T1000 (cell line): Measurements from ENCODE around the gene PSG2.
"Not testable (repeated sequence)": the region's sequence is repeated elsewhere in the genome, so short reads cannot be mapped to it uniquely, and the experiment has no call there.

Source experiments
- DNase-seq: peaks from one replicate; lab custom pipeline; 2025; ENCODE audit warnings: mixed read lengths; lab: John Stamatoyannopoulos, UW

Gene PSG2

DNA sequence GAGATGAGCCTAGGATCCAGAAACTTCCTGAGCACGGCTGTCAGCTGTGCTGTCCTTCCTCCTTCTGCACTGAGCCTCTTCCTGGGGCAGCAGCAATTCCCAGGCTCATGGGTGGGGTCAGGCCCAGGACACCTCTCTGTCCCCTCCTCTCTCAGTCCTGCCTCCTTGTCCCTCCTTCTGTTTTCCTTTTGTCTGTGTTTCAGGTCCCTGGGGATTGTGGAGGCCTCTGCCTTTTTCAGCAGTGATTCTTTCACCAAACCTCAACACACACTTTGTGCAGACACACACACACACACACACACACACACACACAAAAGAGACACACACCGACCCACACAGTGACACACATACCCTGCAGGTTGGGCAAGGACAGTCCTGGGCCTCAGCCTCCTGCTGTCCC, at the start of gene PSG2:
PSG2 (minus strand) TSS at position 101 of the 400 bp plus-strand sequence. CDS start 132 bp downstream, outside the sequence.
- DNase-seq = not testable (repeated sequence)

DNA sequence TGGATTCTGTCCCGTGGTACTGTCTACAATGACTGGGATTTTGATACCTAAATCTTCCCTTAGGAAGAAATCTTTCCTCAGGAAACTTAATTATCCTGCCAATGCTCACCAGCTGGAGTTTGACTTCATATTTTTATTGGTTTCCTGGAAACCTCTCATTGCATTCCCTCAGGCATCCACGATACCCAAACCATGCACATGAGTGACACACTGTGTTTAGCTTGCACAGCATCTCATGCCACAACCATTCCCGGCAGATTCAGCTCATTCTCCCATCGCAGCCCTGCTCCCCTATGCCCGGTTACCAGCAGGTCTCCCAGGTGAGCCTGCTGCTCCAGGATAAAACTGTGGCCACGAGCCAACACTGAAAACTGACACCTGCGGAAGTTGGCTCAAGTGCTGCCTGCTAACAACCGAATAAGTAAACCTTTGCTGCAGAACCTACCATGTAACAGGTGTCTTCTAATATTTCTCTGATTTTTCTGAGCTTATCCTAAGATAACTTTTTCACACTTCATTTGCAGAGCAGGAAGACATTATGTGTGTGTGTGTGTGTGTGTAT, 48.9 kb upstream of the PSG2 start:
- not testable (repeated sequence) for DNase-seq

DNA sequence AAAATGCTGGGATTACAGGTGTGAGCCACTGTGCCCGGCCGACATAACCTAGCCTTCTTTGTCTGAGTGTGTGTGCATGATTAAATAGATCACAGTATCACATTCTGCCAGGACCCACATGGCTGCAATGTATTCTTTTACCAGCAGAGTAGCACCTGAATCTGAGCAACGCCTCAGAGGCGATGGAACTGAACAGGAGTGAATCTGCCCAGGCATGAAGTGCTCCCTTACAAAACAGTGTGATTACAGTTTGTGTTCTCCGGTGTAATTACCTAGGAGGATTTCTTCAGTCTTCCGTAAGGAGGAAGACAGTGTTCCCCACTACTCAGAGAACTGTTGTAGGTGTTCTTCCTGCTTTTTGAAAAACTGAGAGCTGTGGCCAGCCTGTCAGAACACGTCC, 46.7 kb upstream of the PSG2 start:
- not testable (repeated sequence) for DNase-seq

DNA sequence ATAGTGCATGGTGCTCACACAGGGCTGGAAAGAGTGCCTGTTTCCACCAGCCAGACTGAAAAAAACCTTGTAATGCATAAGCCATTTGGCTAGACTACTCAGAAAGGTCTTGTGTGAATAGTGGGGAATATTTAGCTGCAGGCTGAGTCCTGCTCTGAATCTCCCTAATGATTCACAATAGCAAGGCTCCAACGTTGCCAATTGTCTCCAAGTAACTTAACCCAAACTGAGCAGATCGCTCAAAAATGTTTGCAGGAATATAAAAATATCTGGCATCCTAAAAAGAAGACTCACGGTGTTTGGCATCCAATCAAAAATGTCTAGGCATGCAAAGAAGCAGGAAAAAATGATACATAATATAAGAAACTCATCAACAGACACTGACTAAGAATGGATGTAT, 44.8 kb upstream of the PSG2 start:
- DNase-seq = peak; percentile 17

DNA sequence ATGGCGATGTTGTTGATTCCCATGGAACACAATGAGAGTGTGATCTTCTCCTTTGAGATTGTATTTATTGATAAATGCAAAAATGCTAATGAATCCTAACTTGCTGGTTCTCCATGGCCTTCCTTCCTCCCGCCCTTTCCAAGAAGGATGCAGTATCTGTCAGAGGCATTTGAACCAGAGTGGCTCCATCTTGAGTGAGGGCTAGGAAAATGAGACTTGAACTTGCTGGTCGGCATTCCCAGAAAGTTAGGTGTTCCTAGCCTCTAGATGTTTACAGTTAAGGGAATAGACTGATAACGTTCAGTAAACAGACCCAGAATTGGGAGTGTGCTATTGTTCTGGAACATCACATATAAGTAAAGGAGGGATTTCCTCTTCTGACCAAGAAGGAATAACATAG, 44.2 kb upstream of the PSG2 start:
- DNase-seq = no peak

DNA sequence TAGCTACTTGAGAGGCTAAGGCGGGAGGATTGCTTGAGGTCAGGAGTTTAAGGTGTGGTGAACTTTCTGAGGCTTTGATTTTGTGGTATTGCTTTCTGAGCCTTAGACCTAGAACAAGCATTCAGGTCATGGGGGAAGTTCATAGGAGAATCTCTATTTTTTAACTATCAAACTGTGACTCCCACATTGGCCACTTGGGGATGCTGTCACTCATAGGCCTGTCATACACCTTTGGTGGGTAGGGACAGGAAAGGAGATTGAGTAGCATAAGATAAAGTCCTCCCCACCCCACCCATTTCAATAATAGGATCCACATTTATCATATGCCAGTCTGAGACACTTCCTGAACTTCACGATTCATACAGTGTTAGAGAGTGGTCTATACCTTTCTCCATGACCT, 41.9 kb upstream of the PSG2 start:
- no peak for DNase-seq

DNA sequence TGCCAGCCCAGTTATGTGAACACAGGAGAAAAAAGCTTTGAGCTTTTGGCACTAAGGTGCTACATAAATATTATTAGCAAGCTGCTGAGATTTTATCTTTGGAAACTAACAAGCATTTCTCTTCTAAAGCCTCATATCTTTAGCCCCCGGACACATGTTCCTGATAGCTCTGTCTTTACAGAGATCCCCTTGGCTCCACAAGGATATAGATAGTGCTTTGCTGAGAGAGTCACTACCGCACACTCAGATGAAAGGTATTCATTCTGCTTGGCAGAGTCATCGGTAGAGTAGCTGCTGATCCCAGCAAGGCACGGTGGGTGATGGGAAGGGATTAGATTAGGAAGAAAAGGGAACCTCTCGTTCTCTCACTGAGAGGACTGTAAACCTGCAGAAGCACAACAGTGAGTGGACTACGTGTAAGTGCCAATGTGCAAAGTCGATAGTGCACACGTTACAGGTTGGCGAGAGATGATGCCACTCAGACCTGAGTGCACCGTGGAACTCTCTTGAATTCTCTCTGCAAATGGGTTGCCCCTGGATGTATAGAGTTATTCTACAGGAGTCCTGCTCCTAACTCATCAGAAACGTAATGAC, 38.0 kb upstream of the PSG2 start:
- DNase-seq = peak; percentile 31

DNA sequence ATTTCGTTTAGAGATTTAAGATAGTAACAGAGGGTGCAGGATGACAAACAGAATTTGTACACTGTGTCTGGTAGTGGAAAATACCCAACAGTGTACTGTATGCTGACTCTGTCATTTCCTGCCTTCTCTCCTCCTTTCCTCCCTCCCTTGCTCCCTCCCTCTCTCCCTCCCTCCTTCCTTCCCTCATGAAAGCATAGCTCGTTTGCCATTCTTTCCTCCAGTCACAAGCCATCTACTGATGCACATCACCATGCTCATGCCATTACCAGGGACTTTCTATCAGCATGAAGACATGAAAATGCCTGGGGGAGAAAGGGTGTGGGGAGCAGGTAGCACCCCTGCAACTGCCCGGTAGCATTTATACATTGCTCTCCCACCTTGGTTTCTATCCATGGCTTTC, 37.0 kb upstream of the PSG2 start:
- DNase-seq = not testable (repeated sequence)

DNA sequence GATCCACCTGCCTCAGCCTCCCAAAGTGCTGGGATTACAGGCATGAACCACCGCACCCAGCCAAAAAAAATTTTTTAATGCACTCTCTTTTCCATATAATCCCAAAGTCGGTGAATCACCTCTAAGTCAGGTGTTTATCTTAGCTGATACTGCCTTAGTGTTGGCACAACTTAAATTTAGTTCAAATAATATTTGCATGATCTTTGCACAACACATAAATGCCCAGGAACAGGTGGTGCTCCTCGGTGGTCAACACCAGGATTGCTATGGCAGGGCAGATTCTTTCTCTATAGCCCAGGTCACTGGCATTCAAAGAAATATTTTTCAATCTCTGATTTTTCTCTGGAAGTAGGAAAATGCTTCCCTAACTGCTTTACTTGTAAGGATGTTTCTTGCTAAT, 33.9 kb upstream of the PSG2 start:
- DNase-seq = not testable (repeated sequence)

DNA sequence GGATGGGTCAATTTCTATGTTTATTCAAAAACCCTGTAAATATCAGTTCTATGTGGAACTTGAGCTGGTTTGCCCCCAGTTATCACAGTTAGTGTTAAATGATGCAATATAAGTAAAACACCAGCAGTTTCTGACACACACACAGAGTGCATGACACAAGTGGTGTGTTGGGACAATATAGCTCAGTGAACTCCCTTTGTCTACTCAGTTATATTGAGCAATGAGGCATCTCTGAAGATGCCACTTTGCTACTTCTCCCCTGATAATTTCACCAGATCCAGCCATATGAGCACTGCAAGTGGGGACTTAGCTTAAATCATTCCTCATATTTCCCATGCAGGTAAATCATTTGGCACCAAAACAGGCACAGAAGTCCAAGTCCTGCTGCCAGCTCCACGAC, 33.0 kb upstream of the PSG2 start:
- not testable (repeated sequence) for DNase-seq

DNA sequence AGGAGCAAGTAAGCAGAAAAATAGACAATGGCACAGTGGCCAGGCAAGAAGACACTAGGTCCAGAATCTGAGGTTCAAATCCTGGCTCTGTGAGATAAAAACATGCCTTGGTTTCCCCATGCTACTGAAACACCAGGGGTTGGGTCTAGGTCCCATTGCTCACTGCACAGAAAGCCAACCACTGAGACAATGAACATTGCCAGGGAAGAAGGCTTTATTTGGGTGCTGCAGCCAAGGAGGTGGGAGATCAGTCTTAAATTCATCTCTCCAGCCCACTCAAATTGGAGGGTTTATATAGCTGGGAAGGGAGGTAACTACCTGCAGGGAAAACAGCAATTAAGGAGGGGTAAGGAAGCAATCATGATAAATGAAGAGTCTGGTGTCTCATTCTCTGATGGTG, 32.6 kb upstream of the PSG2 start:
- not testable (repeated sequence) for DNase-seq

DNA sequence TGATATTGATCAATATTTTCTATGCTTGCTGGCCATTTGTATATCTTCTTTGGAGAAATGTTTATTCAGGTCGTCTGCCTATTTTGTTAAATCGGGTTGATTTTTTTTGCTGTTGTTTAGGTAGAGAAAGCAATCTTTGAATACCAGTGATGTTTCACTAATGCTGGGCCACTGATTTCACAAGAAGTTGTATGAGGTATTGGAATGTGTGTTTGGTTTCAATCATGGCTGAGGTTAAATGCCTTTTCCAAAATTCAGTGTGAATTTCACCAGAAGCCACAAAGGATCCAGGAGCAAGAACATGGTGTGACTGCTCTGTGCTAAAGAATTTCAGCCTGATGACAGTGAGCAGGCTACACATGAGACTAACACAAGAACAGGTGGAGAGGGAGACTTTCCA, 32.1 kb upstream of the PSG2 start:
- DNase-seq = not testable (repeated sequence)

DNA sequence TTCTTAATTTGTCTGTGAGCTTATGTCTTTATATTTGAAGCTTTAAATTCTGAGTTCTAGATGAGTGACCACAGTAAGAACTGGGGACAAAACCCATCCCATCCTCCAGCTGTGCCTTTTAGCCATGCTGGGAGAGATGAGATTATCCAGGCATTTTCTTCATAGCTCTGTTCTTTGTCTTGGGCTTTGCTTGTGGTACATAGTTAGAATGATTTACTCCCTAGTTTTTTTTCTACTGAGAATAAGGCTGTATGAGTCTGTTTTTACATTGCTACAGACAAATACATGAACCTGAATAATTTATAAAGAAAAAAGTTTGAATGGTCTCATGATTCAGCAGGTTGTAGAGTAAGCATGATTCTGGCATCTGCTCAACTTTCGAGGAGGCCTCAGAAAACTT, 24.9 kb upstream of the PSG2 start:
- DNase-seq = not testable (repeated sequence)

DNA sequence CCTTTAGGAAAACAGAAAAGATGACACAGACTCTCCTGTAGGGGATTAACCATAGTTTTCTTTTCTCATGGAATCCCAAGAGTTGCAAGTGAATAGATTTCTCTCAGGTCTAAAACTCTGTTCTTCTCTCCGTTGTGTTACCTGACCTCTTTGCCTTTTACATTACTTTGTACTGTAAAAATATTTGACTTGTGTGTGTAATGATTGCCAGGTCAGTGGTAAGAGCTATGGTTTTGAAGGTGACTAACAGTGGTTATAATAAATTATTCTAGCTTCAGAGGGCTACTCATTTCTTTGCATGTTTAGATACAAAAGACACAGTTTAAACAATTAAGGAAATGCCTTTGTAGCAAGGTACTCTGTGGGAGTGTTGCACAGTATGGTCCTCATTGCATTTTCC, 23.0 kb upstream of the PSG2 start:
- no peak for DNase-seq

DNA sequence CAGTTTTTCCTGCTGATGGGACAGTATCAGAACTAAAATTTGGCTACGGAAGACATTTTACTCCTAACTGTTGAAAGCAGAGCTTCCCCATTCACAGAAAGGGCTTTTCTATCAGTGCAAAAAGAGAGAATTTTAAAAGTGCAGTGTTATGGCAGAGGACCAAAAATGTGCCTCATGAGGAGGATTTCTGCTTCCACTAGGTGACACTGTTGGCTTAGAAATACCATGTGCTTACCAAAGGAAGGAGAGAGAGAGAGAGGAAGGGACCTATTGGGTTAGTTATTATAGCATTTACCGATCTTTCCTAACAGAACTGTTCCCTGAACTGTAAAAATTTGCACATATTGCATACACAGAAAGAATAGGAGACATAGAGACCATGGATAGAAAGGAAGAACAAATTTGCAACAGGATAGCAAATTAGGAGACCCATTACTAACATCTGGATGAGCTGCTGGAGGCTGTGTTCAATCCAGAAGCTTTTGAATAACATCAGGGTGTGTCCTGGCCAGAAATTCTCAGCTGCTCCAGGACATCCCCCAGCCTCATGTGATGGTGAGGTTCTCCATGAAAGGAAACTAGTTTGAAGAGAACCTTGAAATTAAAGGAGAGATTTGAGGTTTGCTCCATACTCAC, 21.8 kb upstream of the PSG2 start:
- not testable (repeated sequence) for DNase-seq

DNA sequence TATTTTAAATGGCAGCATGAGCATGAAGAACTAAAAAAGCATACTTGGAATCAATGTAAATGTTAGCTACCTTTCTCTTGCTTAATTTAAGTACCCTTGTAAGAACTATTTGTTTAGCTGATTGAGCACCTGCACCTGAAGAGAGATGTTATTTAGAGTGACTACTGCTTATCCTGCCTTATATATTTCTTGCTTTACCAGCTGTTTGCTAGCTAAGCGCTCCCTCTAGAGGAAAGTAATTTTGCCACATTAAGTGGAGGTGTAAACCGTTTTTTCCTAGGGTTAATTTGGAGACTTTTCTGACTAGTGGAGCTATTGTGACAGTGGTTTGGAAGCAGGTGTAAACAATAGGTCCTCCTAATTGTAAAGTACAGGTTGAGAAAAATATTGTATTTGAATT, 19.4 kb upstream of the PSG2 start:
- no peak for DNase-seq

DNA sequence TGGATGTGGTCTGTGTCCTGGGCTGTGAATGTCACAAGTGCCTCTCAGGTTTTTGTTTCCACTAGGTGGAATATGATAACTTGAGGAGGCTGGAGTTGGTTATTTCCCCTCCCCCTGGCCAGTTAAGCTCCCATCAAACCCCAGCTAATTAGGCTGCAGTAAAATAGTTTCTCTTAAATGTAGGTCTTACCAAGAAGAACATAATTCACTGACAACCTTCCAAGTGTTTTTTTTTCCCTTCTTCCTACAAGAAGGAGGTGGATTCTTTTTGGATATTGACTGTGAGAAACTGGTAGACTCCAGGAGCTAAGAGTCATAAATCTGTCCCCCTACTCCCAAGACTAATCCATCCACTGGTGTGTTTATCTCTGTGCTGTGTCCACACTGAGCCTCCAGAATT, 15.9 kb upstream of the PSG2 start:
- DNase-seq = not testable (repeated sequence)

DNA sequence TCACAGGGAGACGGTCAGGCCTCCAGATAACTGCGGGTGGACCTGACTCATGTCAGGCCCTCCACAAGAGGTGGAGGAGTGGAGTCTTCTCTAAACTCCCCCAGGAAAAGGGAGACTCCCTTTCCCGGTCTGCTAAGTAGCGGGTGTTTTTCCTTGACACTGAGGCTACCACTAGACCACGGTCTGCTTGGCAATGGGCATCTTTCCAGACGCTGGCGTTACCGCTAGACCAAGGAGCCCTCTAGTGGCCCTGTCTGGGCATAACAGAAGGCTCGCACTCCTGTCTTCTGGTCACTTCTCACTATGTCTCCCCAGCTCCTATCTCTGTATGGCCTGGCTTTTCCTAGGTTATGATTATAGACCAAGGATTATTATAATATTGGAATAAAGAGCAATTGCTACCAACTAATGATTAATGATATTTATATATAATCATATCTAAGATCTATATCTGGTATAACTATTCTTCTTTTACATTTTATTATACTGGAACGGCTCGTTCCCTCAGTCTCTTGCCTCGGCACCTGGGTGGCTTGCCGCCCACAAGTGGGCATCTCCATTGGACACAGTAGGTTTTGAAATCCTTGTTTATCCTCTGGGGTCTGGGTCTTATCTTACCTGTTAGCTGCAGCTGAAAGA, 5.3 kb upstream of the PSG2 start:
- peak; percentile 71 for DNase-seq

DNA sequence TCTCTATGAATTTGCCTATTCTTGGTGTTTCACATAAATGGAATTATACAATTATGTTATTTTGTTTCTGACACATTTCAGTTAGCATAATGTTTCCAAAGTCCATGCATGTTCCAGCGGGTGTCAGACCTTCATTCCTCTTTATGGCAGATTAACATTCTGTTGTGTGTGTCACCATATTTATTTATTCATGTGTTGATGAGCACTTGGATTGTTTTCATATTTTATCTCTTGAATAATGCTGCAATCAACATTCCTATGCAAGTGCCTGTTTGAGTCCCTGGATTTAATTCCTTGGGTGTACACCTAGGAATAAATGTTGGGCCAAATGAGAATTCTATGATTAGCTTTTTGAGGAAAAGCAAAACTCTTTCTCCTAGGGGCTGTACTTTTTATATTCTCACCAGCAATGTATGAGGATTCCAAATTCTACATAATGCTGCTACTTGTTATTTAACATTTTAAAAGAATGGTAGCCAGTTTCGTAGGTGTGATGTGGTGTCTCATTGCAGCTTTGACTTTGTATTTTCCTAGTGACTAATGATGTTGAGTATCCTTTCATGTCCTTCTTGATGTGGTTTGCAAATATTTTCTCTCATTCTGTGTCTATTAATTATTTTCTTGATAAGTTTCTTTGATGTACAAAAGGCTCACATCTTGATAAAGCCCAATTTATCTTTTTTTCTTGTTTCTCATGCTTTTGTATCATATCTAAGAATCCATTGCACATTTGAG, 3.5 kb upstream of the PSG2 start:
- not testable (repeated sequence) for DNase-seq

DNA sequence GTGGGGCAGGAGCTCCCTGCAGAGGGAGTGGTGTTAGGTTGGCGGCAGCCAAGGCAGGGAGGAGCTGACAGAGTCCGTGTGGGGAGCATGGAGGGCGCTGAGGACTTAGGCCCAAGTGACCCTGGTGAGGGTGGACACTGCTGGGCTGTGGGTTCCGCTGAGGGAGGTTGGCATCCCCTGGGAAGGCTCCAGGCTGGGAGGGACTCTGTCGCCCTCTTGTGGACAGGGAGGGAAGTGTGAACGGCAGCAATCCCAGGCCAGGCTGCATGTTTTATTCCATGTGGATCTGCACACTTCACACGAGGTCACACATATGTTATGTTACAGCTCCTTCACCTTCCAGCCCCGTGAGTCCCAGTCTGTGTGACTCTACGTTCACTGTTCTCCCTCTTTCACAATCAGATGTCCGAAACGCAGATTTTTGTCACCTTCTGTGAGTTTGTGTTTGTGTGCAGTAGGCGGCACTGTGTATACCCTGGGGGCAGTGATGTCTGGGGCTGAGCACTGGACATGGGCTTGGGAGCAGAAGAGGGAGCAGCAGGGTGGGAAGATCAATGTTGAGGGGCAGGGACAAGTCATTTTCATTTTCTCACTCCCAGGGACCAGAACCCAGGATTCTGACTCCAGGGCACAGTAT, 1.8 kb upstream of the PSG2 start:
- peak; percentile 44 for DNase-seq

DNA sequence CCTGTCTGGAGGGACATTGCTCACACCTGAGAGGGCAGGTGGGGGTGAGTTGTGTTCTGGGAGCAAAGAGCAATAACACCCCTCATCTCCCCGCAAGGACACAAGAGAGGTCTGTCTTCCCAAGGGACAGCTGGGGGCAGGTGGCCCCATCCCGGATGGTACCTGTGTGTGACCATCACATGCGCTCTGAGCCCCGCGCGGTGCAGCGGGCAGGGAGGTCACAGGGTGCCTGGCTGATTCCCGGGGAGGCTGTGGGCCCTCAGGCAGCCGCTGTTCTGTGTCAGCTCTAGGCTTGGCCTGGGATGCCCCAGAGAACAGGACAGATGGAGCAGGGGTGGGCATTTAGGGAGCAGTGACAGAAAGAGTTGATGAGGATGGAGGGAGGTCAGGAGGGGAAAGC, 1.2 kb upstream of the PSG2 start:
- DNase-seq = not testable (repeated sequence)

DNA sequence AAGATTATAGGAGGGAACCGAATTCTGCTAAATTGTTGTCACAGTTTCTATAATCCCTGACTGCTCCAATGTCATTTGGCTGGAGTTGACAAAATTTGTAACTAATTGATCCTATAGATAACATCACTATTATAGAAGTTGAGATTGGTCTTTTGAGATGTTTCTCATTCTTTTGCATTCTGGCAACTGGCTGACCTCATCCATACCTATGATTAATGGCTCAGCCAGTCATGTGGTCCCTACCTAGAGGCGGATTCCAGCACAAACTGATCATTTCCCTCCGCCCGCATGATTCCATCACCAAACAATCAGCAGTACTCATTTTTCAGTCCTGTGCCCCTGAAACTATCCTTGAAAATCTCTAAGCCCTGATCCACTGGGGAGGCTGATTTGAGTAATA, 4.2 kb downstream of the PSG2 start:
- peak; percentile 44 for DNase-seq
